D721Med (cell line): ENCODE measurements around the gene PDK4.

Experiments used
- DNase-seq: peaks from one replicate; pipeline ENCODE4 v3.0.0; 2011; ENCODE audit warnings: low spot score; ENCODE audit not compliant: insufficient read length
- FAIRE-seq: peaks from 2 replicates; lab custom pipeline; 2011; peaks lifted over from hg19 to GRCh38; lab: Jason Lieb, UNC
- CTCF ChIP-seq: IDR thresholded peaks from 2 replicates; pipeline ENCODE4 v1.5.1; 2012; ENCODE audit warnings: mild to moderate bottlenecking, control low read depth; ENCODE audit not compliant: insufficient read depth; ENCODE audit errors: missing control alignments

PDK4 gene

DNA sequence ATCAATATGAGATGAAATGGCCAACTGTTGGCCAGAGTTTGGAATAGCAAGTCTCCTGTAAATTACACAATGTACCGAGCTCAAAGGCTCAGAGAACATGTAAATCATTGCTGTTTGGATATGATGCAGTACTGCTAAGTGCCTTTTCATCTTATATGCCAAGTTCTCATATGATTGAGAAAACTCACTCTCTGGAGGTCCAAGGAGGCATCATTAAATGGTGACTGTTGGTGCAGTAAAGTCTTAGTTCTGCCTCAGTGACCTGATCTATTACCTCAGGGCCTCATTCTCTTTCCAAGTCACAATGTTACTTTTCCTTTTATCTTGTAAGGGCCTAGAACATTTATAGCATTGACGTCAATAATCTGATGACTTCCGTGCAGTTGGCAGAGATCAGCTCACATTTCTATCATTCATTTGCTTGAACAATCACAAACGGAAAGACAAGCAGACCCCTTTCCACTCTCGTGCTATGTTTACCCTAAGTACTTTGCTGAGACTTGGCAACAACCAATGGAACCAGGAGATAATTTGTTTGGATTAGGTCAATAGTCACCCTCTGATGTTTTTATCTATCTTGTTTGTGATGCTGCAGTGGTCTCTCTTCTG, 32.6 kb upstream of the PDK4 start:
- no peak for FAIRE-seq
- no peak for DNase-seq
- no peak for TF ChIP-seq CTCF

DNA sequence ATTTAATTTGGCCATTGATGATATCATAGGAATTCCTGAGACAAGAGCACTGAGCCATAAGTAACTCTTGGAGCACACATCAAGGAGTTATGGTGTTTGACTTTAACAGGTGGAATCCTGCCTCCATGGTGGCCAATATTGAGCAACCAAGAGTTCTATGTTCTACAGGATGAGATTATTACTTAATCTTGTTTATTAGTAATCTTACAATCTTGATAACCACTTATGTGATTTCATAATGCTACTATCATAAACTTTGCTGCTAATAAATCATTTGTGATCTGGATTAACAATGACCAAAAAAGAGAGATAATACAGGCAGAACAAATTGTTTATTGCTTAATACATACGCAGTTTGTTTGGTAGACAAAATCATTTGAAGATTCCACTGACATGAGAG, 27.5 kb upstream of the PDK4 start:
- no peak for TF ChIP-seq CTCF
- DNase-seq (no peak), FAIRE-seq (no peak)

DNA sequence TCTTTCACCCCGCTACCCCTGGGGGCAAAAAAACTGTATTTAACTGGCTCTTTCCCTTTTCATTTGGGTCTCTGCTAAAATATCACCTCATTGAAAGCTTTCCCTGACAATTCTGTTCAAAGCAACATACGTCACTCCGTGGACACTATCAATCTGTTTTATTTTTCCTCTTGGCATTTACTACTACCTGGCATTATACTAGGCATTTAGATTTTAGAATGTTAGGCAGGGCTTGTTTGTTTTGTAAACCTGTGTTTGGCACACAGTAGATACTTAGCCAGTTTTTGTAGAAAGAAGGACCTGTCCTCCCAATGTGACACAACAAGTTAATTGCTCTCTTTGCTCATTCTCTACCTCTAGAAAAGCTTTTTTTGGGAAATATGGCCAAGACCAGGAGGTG, 26.5 kb upstream of the PDK4 start:
- FAIRE-seq (no peak), DNase-seq (no peak)
- TF ChIP-seq CTCF: no peak

DNA sequence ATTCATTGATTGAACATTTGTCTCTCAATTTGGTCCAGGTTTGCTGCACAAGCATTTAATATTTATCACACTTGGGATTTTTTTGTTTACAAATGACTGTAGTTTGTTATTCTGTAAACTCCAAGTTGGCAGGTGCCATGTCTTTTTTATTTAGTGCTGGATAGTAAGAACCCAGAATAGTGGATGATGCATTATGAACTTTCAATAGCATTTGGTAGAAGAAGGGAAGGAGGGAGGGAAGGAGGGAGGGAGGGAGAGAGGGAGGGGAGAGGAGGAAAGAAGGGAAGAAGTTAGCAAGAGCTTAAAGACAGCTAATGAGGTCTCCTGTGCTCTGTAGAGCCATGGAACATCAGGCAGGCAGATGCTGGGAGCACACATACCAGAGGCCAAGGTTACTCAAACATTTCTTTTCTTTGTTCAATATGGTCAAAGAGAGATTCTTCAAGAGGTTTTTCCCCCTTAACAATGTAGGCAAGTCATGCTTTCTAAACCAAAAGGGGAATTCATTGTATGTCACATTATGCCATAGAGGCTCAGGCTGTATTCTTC, 25.8 kb upstream of the PDK4 start:
- no peak for TF ChIP-seq CTCF
- FAIRE-seq: no peak
- no peak for DNase-seq

DNA sequence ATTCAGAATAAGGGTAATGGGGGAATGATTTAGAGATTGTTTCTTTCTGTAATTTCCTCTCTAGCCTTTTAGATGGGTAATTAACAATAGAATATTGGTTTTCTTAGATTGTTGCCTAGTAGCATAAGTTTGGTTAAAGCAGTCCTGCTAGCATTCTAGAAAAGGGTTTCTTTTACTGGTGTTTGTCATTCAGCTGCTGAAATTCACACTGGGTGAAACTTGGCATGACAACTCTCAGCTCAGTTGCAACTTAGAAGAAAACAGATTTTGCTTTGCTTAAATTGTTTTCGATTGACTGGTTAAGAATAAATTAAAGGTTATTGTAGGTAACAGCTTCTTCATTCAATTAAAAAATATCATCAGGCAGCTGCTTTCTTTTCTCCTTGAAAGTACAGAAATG, 25.1 kb upstream of the PDK4 start:
- no peak for TF ChIP-seq CTCF
- FAIRE-seq (no peak), DNase-seq (no peak)

GRCh38 chr7:95620631-95621030, 24.3 kb upstream of the PDK4 start:
- FAIRE-seq: no peak
- no peak for DNase-seq
- TF ChIP-seq CTCF: no peak

DNA sequence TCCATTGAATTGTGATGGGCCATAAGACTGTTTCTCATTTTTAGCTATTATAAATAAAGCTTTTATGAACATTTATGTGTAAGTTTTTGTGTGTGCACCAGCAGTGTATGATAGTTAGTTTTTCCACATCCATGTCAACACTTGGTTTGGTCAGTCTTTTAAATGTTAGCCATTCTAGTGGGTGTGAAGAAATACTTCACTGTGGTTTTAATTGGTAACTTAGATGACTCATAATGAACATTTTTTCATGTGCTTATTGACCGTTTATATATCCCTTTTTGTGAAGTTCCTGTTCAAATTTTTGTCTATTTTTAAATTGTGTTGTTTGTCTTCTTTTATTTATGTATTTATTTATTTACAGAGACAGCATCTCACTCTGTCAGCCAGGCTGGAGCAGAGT, 23.6 kb upstream of the PDK4 start:
- FAIRE-seq (no peak), DNase-seq (no peak)
- TF ChIP-seq CTCF: no peak
